DOHH2 (cell line): Measurements from ENCODE around the gene HSCB.

Source experiments
- H3F3A ChIP-seq: fragments of 200-600 bp; sonication (generic), shearing (Covaris generic); 2 replicates; pipeline ENCODE4 v1.6.0; 2016; ENCODE audit warnings: antibody characterized with exemption, mild to moderate bottlenecking; ENCODE audit not compliant: control insufficient read depth, insufficient read depth
- H3K27ac ChIP-seq: fragments of 200-600 bp; sonication (generic); 2 replicates; pipeline ENCODE4 v1.5.1; 2014; ENCODE audit warnings: low read depth, mild to moderate bottlenecking, low read length, moderate library complexity
- H3K27me3 ChIP-seq: fragments of 200-600 bp; sonication (generic); 2 replicates; pipeline ENCODE4 v1.6.1; 2014; ENCODE audit warnings: mild to moderate bottlenecking, low read length, mixed read lengths; ENCODE audit not compliant: control insufficient read depth
- H3K36me3 ChIP-seq: fragments of 200-600 bp; sonication (generic); 2 replicates; pipeline ENCODE4 v1.6.1; 2014; ENCODE audit warnings: mild to moderate bottlenecking, low read length, moderate library complexity, mixed read lengths; ENCODE audit not compliant: control insufficient read depth
- H3K4me1 ChIP-seq: fragments of 200-600 bp; sonication (generic); 2 replicates; pipeline ENCODE4 v1.6.1; 2014; ENCODE audit warnings: mild to moderate bottlenecking, low read length, mixed read lengths; ENCODE audit not compliant: control insufficient read depth
- H3K4me2 ChIP-seq: fragments of 200-600 bp; sonication (generic); 2 replicates; pipeline ENCODE4 v1.6.0; 2014; ENCODE audit warnings: mild to moderate bottlenecking, low read length, moderate library complexity
- H3K4me3 ChIP-seq: fragments of 200-600 bp; sonication (generic); 2 replicates; pipeline ENCODE4 v1.5.1; 2014; ENCODE audit warnings: mild to moderate bottlenecking, low read length, mixed read lengths
- H3K79me2 ChIP-seq: fragments of 200-600 bp; sonication (generic); 2 replicates; pipeline ENCODE4 v1.6.1; 2014; ENCODE audit warnings: mild to moderate bottlenecking, low read length, mixed read lengths; ENCODE audit not compliant: control insufficient read depth
- H3K9me2 ChIP-seq: fragments of 200-600 bp; sonication (generic); replicated peaks from 2 replicates; pipeline ENCODE4 v1.6.1; 2014; ENCODE audit warnings: mild to moderate bottlenecking, low read length, mixed read lengths; ENCODE audit not compliant: control insufficient read depth
- H3K9me3 ChIP-seq: fragments of 200-600 bp; sonication (generic); 2 replicates; pipeline ENCODE4 v1.6.1; 2014; ENCODE audit warnings: antibody characterized with exemption, low read length, mixed read lengths; ENCODE audit not compliant: control insufficient read depth, insufficient read depth
- H4K20me1 ChIP-seq: fragments of 200-600 bp; sonication (generic); 2 replicates; pipeline ENCODE4 v1.6.0; 2014; ENCODE audit warnings: low read depth, mild to moderate bottlenecking, antibody characterized with exemption, low read length, moderate library complexity; ENCODE audit not compliant: control insufficient read depth, insufficient read depth
- EZH2phosphoT487 ChIP-seq: fragments of 200-600 bp; sonication (generic); IDR thresholded peaks from 2 replicates; pipeline ENCODE4 v1.6.1; 2017; ENCODE audit warnings: borderline replicate concordance, mild to moderate bottlenecking, antibody characterized with exemption, low read length, moderate library complexity, mixed read lengths
- TF ChIP-seq, protein P1 (sequence below): fragments of 200-600 bp; sonication (generic); IDR thresholded peaks from one replicate; pipeline ENCODE4 v1.5.1; 2014; ENCODE audit warnings: antibody characterized with exemption, mild to moderate bottlenecking, low read depth, low read length; ENCODE audit not compliant: poor library complexity, severe bottlenecking

Gene HSCB

DNA sequence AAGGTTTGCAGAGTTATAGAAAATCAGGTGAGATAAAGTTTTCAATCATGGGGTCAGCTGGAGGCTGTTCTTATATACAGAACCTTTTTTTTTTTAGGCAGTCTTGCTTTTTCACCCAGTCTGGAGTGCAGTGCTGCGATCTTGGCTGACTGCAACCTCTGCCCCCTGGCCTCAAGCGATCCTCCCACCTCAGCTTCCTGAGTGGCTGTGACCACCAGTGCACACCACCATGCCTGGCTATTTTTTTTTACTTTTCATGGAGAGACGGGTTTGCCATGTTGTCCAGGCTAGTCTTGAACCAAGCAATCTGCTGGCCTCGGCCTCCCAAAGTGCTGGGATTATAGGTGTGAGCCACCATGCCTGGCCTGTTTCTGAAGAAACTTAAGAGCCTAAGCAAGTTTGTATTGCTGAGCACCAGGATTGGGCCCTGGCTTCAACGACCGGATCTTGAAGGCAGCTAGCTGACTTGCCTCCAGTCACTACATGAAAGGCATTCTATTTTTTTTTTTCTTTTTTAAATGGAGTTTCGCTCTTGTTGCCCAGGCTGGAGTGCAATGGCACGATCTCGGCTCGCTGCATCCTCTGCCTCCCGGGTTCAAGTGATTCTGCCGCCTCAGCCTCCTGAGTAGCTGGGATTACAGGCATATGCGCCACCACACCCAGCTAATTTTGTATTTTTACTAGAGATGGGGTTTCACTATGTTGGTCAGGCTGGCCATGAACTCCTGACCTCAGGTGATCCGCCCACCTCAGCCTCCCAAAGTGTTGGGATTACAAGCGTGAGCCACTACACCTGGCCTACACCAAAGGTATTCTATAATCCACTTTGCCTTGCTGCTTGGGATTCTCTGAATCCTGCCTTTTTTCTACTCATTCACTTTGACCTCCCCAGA, 50.9 kb downstream of the HSCB start:
- H3K27ac ChIP-seq = peak overlapping the region; percentile 87
- peaks cover 64% of the 10 kb centered on the region for H3K79me2 ChIP-seq
- H3K27me3 ChIP-seq = no peaks in the 10 kb centered on the region
- no peaks in the 10 kb centered on the region for H3K9me3 ChIP-seq
- H4K20me1 ChIP-seq = 0 out of 2 replicates have a peak, but pooled peaks cover 11% of the 10 kb centered on the region
- peaks cover 91% of the 10 kb centered on the region for H3K4me1 ChIP-seq
- no peak for TF ChIP-seq EZH2phosphoT487
- TF ChIP-seq, protein P1, sequence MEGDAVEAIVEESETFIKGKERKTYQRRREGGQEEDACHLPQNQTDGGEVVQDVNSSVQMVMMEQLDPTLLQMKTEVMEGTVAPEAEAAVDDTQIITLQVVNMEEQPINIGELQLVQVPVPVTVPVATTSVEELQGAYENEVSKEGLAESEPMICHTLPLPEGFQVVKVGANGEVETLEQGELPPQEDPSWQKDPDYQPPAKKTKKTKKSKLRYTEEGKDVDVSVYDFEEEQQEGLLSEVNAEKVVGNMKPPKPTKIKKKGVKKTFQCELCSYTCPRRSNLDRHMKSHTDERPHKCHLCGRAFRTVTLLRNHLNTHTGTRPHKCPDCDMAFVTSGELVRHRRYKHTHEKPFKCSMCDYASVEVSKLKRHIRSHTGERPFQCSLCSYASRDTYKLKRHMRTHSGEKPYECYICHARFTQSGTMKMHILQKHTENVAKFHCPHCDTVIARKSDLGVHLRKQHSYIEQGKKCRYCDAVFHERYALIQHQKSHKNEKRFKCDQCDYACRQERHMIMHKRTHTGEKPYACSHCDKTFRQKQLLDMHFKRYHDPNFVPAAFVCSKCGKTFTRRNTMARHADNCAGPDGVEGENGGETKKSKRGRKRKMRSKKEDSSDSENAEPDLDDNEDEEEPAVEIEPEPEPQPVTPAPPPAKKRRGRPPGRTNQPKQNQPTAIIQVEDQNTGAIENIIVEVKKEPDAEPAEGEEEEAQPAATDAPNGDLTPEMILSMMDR = no peak
- peak overlapping the region; percentile 86 for H3K4me2 ChIP-seq
- H3K4me3 ChIP-seq = peak overlapping the region; percentile 58
- H3K9me2 ChIP-seq = no peaks in the 10 kb centered on the region
- H3F3A ChIP-seq = peaks cover 56% of the 10 kb centered on the region
- peaks cover 71% of the 10 kb centered on the region for H3K36me3 ChIP-seq

DNA sequence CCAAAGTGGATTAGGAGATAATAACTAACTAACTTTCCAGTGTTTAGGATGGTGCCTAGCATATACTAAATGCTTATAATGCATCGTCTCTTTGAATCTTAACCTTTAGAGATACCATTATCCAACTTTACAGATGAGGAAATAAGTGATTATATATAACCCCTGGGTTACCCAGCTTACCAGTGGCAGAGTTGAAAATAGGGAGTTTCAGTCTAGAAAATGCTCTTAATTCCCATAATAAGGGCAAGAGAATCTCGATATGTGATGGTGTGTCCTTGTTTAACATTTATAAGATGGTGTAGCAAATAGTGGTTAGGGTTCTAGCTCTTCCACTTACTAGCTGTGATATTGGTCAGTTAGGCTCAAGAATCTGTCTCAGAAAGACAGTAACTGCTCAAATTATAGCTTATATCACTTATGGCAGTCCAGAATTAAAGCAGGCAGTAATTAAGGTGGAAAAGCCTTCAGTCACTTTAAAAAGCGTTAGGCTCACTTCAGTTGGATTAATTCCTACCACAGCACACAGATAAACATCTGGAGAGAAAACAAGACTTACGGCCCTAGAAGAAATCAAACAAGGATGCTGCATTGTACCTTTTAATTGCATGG, 52.2 kb downstream of the HSCB start:
- peaks cover 91% of the 10 kb centered on the region for H3K4me1 ChIP-seq
- no peaks in the 10 kb centered on the region for H3K9me3 ChIP-seq
- no peaks in the 10 kb centered on the region for H3K27me3 ChIP-seq
- peaks cover 72% of the 10 kb centered on the region for H3K36me3 ChIP-seq
- no peak overlapping the region for H3K4me3 ChIP-seq
- peaks cover 45% of the 10 kb centered on the region for H3F3A ChIP-seq
- peak overlapping the region; percentile 7 for H3K4me2 ChIP-seq
- H3K79me2 ChIP-seq = peaks cover 73% of the 10 kb centered on the region
- no peaks in the 10 kb centered on the region for H3K9me2 ChIP-seq
- H4K20me1 ChIP-seq = 0 out of 2 replicates have a peak, but pooled peaks cover 11% of the 10 kb centered on the region
- H3K27ac ChIP-seq = peak overlapping the region; percentile 15; the same call in 1 of the 2 replicates
- TF ChIP-seq EZH2phosphoT487 = no peak
- TF ChIP-seq, protein P1 = no peak

DNA sequence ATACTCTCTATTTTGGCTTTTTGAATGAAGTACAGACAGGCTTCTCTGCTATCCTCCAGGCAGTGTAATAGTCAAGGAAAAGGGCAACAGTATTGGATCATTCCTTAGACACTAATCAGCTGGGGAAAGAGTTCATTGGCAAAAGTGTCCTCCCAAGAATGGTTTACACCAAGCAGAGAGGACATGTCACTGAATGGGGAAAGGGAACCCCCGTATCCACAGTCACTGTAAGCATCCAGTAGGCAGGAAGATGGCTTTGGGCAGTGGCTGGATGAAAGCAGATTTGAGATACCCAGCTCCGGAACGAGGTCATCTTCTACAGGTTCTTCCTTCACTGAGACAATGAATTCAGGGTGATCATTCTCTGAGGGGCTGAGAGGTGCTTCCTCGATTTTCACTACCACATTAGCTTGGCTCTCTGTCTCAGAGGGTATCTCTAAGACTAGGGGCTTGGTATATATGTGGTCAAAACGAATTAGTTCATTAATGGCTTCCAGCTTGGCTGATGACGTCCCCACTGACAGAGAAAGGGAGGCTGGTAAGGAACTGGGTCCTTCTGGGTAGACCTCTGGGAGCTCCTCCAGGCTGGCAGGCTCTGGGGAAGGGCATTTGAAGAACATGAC, 53.3 kb downstream of the HSCB start:
- Histone ChIP-seq H4K20me1 (0 out of 2 replicates have a peak, but pooled peaks cover 11% of the 10 kb centered on the region), H3K9me3 (no peaks in the 10 kb centered on the region), H3K79me2 (peaks cover 76% of the 10 kb centered on the region), H3K36me3 (peaks cover 72% of the 10 kb centered on the region), H3K4me1 (peaks cover 85% of the 10 kb centered on the region), H3K4me2 (peak overlapping the region; percentile 7; the same call in 1 of the 2 replicates), H3K9me2 (no peaks in the 10 kb centered on the region), H3K4me3 (no peak overlapping the region), H3F3A (peaks cover 42% of the 10 kb centered on the region), H3K27me3 (no peaks in the 10 kb centered on the region), H3K27ac (no peak overlapping the region)
- TF ChIP-seq, protein P1 = no peak
- TF ChIP-seq EZH2phosphoT487 = no peak
